ENCODE results near the gene SLC6A15. TPM values are rescaled to one million over a fixed set of nuclear protein-coding genes. Genes with fewer than 3 reads are reported as not detected.

The SLC6A15 gene
- total RNA-seq, 4 donors from 2014 or later: 5.6 to 18.7 (median 10.8) TPM

DNA sequence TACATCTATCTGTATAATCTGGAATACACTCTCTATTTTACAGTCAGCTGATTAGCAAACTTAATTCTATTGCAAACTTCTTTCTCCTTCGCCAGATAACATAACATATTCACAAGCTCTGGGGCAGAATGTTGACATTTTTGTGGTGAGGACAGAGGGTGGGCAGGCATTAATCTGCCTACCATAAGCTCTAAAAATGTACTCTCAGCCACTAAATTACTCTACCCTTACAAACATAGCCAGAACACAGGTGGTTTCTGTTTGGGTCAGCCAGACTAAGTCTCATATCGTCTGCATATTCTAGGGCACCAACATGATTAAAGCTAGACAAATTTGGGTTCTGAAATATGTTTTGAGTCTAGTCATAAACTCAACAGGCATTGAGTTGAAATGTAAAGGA lies 90.1 kb downstream of the SLC6A15 start:
- TF ChIP-seq, protein P1, sequence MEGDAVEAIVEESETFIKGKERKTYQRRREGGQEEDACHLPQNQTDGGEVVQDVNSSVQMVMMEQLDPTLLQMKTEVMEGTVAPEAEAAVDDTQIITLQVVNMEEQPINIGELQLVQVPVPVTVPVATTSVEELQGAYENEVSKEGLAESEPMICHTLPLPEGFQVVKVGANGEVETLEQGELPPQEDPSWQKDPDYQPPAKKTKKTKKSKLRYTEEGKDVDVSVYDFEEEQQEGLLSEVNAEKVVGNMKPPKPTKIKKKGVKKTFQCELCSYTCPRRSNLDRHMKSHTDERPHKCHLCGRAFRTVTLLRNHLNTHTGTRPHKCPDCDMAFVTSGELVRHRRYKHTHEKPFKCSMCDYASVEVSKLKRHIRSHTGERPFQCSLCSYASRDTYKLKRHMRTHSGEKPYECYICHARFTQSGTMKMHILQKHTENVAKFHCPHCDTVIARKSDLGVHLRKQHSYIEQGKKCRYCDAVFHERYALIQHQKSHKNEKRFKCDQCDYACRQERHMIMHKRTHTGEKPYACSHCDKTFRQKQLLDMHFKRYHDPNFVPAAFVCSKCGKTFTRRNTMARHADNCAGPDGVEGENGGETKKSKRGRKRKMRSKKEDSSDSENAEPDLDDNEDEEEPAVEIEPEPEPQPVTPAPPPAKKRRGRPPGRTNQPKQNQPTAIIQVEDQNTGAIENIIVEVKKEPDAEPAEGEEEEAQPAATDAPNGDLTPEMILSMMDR (IDR thresholded peaks at IDR 0.05): no peak
- no peak for TF ChIP-seq POLR2A (IDR thresholded peaks at IDR 0.05)
- no peak overlapping the region for H3K27ac ChIP-seq
- H3K36me3 ChIP-seq: no peaks in the 10 kb centered on the region
- intact Hi-C loops (cut with DNase I): no loop called here
- no peaks in the 10 kb centered on the region for H3K27me3 ChIP-seq
- no peak overlapping the region for H3K4me3 ChIP-seq
- DNase-seq: no peak
- H3K4me1 ChIP-seq: no peaks in the 10 kb centered on the region
- WGBS, 2 donors: 58 to 65% methylated on average over 2 of the region's 2 CpGs
- no peaks in the 10 kb centered on the region for H3K9me3 ChIP-seq

DNA sequence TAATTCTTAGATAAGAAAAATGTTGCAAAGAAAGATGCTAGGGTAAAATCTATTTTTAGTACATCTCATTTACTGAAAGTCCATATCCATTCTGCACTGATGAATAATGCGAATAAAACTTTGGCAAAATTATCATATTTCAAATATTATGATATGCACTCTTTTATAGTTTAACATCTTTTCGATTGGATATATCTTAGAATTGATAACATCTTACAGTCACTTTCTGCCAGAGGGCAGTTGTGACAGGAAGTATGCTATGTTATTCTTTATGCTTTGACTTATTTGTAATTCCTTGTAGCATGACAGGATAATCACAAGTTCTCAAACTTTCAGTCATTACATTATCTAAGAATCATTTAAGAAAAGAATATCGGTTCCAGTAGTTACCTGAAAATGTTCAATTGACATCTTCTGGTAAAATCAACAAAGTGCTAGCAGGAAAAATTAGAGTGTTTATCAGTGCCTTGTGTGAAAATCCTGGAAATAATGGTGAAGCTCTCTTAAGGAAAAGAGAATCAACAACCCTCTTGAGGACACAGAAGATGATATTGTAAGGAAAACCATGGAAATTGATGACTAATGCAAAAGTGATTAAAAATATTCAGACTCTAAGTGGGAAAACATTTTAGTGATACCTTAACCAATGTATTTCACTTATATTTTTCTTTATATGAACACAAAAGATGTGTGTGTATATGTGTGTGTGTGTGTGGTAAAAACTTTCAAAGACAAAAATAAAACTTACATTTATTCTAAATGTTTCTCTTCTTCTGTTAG lies 95.5 kb downstream of the SLC6A15 start:
- TF ChIP-seq POLR2A (IDR thresholded peaks at IDR 0.05): no peak
- TF ChIP-seq, protein P1 (IDR thresholded peaks at IDR 0.05): no peak
- intact Hi-C loops (cut with DNase I): no loop called here
- Histone ChIP-seq H3K27ac (no peak overlapping the region), H3K4me1 (no peaks in the 10 kb centered on the region), H3K9me3 (no peaks in the 10 kb centered on the region), H3K4me3 (no peak overlapping the region), H3K36me3 (no peaks in the 10 kb centered on the region), H3K27me3 (no peaks in the 10 kb centered on the region)
- no peak for DNase-seq
- WGBS, 2 donors: 67 to 78% methylated on average over 3 of the region's 3 CpGs

DNA sequence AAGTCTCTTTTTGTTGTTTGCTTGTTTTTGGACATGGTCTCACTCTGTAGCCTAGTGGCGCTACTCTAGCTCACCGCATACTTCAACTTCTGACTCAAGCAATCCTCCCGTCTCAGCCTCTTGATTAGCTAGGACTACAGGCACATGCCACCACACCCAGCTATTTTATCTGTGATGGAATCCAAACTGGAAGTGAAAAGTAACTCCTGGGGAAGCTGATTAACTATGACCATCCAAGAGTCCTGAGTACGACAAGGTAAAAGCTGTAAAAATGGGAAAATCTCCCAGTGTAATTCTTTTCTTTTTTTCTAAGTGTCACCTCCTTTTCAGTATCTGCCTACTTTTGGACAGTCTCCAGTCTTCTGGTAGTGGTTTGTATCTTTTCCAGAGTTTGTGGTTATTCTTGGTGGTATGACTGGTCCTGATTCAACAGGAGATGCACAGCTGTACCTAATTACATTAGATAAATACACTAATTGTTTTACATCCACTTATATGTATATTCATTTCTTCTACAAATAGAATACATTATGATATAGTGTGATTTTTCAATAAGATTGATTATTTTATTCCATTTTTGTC lies 97.8 kb downstream of the SLC6A15 start:
- no peak overlapping the region for H3K27ac ChIP-seq
- WGBS, 2 donors: 92 to 98% methylated on average over 4 of the region's 4 CpGs
- DNase-seq: no peak
- intact Hi-C loops (cut with DNase I): no loop called here
- no peaks in the 10 kb centered on the region for H3K4me1 ChIP-seq
- H3K36me3 ChIP-seq: no peaks in the 10 kb centered on the region
- no peaks in the 10 kb centered on the region for H3K9me3 ChIP-seq
- H3K27me3 ChIP-seq: no peaks in the 10 kb centered on the region
- no peak overlapping the region for H3K4me3 ChIP-seq
- TF ChIP-seq, protein P1 (IDR thresholded peaks at IDR 0.05): no peak
- no peak for TF ChIP-seq POLR2A (IDR thresholded peaks at IDR 0.05)

DNA sequence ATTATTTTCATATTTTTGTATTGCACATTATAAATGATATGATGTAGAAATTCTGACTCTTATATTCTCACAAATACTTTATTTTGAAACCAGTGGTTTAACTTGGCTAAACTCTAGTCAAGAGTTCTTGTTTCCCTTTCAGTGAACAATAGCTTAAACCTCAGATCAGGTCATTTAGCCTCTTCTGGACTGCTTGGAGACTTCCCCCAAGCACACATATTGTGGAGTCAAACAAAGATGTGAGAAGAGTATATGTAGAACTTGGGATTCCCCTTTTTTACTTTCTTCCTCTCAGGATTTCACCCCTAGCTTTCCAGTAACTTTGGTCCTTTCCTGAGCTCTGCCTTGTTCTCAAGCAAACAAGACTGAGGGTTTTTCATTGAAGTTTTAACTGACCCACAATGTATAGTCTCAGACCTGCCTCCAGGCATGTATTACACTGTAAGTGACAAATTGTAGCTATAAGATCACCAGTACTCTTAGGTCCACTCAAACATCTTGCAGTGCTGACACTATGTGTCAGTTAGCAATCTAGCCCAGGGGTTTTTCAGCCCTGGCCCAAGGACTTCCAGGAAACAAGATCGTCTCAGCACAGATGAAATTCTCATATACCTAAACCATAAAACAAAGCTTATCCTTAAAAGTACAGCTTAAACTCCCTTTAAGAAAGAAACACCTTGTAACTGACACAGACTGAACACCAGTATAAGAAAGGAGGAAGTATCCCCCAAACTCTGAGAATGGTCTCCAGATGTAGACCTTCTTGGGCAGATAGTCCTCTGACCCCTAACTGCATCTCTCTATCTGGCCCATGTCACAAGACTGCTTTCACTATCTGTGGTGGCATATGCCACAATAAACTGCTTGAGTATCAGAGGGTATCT lies 98.6 kb downstream of the SLC6A15 start:
- 56 to 76% methylated on average over 1 of the region's 1 CpG for WGBS, 2 donors
- no peaks in the 10 kb centered on the region for H3K27me3 ChIP-seq
- no peak for TF ChIP-seq POLR2A (IDR thresholded peaks at IDR 0.05)
- TF ChIP-seq, protein P1 (IDR thresholded peaks at IDR 0.05): no peak
- no peaks in the 10 kb centered on the region for H3K9me3 ChIP-seq
- H3K36me3 ChIP-seq: no peaks in the 10 kb centered on the region
- no peaks in the 10 kb centered on the region for H3K4me1 ChIP-seq
- no peak for DNase-seq
- intact Hi-C loops (cut with DNase I): no loop called here
- H3K27ac ChIP-seq: no peak overlapping the region
- H3K4me3 ChIP-seq: no peak overlapping the region

DNA sequence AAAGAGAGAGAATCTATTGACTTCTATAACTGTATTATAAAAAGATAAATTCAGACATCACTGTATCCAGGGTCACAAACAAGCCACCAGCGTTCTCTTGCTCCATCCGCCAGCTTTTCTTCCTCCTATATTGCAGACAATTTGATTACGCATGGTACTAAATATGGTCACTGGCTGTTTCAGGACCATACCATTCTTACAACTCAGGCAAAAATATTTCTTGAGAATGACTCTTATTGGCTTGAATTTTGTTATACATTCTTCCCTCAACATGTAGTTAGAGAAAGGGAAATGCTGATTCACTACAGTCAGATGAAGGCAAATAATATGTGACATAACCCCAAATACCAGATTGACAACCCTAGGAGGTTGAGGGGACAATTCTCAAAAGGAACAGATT lies 101.3 kb downstream of the SLC6A15 start:
- WGBS, 2 donors: 61 to 67% methylated on average over 3 of the region's 3 CpGs
- intact Hi-C loops (cut with DNase I): no loop called here
- H3K36me3 ChIP-seq: no peaks in the 10 kb centered on the region
- H3K4me1 ChIP-seq: no peaks in the 10 kb centered on the region
- no peak for DNase-seq
- no peak overlapping the region for H3K27ac ChIP-seq
- no peak for TF ChIP-seq POLR2A (IDR thresholded peaks at IDR 0.05)
- TF ChIP-seq, protein P1 (IDR thresholded peaks at IDR 0.05): no peak
- H3K9me3 ChIP-seq: no peaks in the 10 kb centered on the region
- H3K27me3 ChIP-seq: no peaks in the 10 kb centered on the region
- no peak overlapping the region for H3K4me3 ChIP-seq

Data from esophagus squamous epithelium (tissue), 5 donors.